ENCODE data around the gene CENPX. TPM values are rescaled to one million over a fixed set of nuclear protein-coding genes. Genes with fewer than 3 reads are reported as not detected.

Gene CENPX
- total and polyA plus RNA-seq, 12 donors, result 11.2 to 75.9 (median 47.9) TPM

GRCh38 chr17:82047379-82047778, 24.7 kb upstream of the CENPX start:
- TF ChIP-seq POLR2A (IDR thresholded peaks at IDR 0.05) (no peak), CTCF (IDR thresholded peaks at IDR 0.05) (no peak)
- Histone ChIP-seq H3K4me3 (no peak overlapping the region), H3K4me1 (replicated peaks in 1 of 2) (peaks cover 8 to 9% of the 10 kb centered on the region in 2 donors), H3K27ac (no peak overlapping the region), H3K9me3 (replicated peaks in 1 of 3) (no peaks in the 10 kb centered on the region), H3K27me3 (no peaks in the 10 kb centered on the region), H3K36me3 (replicated peaks in 1 of 2) (peaks cover 0 to 31% of the 10 kb centered on the region in 2 donors)
- DNase-seq, result no peak
- WGBS, 4 donors, result 90 to 96% (median 91%) methylated on average over 19 to 24 of the region's 24 CpGs
- intact Hi-C loops (cut with DNase I), result no loop called here

- intact Hi-C loops (cut with DNase I), result no loop called here
- no peak for DNase-seq
- no peak for TF ChIP-seq CTCF (IDR thresholded peaks at IDR 0.05)
- no peak for TF ChIP-seq POLR2A (IDR thresholded peaks at IDR 0.05)
- 91 to 94% (median 93%) methylated on average over 20 to 21 of the region's 21 CpGs for WGBS, 4 donors
- Histone ChIP-seq H3K27ac (no peak overlapping the region), H3K4me1 (replicated peaks in 1 of 2) (peaks cover 7 to 8% of the 10 kb centered on the region in 2 donors), H3K9me3 (replicated peaks in 1 of 3) (no peaks in the 10 kb centered on the region), H3K4me3 (no peak overlapping the region), H3K36me3 (replicated peaks in 1 of 2) (peaks cover 0 to 31% of the 10 kb centered on the region in 2 donors), H3K27me3 (no peaks in the 10 kb centered on the region)
These were observed 24.2 kb upstream of the CENPX start for GRCh38 chr17:82046903-82047302.

- peaks cover 7% of the 10 kb centered on the region in 2 donors for H3K4me1 ChIP-seq (replicated peaks in 1 of 2)
- H3K36me3 ChIP-seq (replicated peaks in 1 of 2), result peaks cover 0 to 31% of the 10 kb centered on the region in 2 donors
- no peak for TF ChIP-seq CTCF (IDR thresholded peaks at IDR 0.05)
- TF ChIP-seq POLR2A (IDR thresholded peaks at IDR 0.05), result no peak
- WGBS, 4 donors, result 78 to 86% (median 79%) methylated on average over 10 to 14 of the region's 14 CpGs
- H3K9me3 ChIP-seq (replicated peaks in 1 of 3), result no peaks in the 10 kb centered on the region
- H3K27ac ChIP-seq, result no peak overlapping the region
- DNase-seq, result no peak
- H3K4me3 ChIP-seq, result no peak overlapping the region
- intact Hi-C loops (cut with DNase I), result no loop called here
- H3K27me3 ChIP-seq, result no peaks in the 10 kb centered on the region
These were observed 23.3 kb upstream of the CENPX start for GRCh38 chr17:82045936-82046484.

GRCh38 chr17:82043507-82043906, 20.8 kb upstream of the CENPX start:
- peaks cover 0 to 13% of the 10 kb centered on the region in 2 donors for H3K36me3 ChIP-seq (replicated peaks in 1 of 2)
- no peak for DNase-seq
- H3K27ac ChIP-seq, result no peak overlapping the region
- WGBS, 4 donors, result 75 to 81% (median 77%) methylated on average over 8 to 16 of the region's 16 CpGs
- no peaks in the 10 kb centered on the region for H3K9me3 ChIP-seq (replicated peaks in 1 of 3)
- H3K4me1 ChIP-seq (replicated peaks in 1 of 2), result no peaks in the 10 kb centered on the region
- H3K27me3 ChIP-seq, result no peaks in the 10 kb centered on the region
- TF ChIP-seq CTCF (IDR thresholded peaks at IDR 0.05), result no peak
- TF ChIP-seq POLR2A (IDR thresholded peaks at IDR 0.05), result no peak
- H3K4me3 ChIP-seq, result no peak overlapping the region
- intact Hi-C loops (cut with DNase I), result no loop called here

Measured in adrenal gland (tissue), 12 donors.